Stimulated activated CD4-positive, alpha-beta T cell treated with anti-CD3 and anti-CD28 coated beads, Interleukin-1b, Interleukin-23, amount 100 ng/mL, for 1 hour (primary cell): ENCODE data around the gene BANP.

ENCODE experiments used
- DNase-seq, 2 donors: peaks; one replicate each; pipeline ENCODE4 v3.0.0-alpha.2; 2020; ENCODE audit warnings: low read depth in 2 of 2

BANP gene

GRCh38 chr16:87949071-87949744, 2.0 kb upstream of the BANP start:
- DNase-seq = no peak

DNA sequence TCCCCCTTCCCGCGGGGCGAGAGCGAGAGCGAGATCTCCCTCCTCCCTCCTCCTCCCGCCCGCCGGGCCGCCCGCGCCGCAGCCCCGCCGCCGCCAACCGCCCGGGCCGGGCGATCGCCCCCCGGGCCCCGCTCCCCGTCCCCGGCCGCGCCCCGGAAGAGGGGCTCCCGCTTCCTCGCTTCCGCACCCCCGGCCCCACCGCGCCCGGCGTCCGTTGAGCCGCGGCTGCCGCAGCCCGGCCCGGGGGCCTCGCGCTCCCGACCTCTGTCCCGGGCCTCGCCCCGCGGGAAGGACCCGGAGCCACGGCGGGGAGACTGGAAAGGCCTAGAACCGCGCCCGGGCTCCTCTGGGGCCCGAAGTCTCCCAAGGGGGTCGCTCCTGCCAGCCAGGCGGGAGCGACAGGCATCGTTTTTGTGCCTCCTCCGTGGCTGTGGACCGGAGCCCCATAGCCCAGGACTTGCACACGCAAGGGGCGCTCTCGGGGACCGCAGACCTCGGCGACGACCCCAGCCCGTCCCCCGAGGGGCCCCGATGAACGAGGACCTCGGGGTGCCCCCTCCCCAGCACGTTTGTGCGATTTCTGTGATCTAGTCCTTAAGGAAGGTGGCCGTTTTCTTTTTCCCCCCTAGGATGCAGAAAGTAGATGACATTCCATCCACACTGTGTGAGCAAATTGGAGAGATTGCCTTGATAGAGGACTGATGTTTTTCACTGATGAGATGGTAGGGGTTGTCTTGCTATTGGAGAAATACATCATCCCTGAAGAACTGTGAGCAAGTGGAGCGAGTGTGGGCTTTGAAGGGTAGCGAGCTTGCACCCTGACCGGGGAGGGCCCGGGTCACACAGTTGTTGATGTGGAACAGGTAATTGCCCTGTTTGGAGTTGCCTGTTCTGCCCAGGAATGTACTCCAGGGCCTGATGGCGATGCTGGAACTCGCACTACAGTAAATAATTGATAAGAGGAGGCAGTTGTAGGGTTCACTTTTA, 611 bp downstream of the BANP start:
- DNase-seq = peak in 1 of 2 donors; percentile 8

- DNase-seq = no peak
Observed at GRCh38 chr16:87952751-87953150, 1.5 kb downstream of the BANP start.

DNA sequence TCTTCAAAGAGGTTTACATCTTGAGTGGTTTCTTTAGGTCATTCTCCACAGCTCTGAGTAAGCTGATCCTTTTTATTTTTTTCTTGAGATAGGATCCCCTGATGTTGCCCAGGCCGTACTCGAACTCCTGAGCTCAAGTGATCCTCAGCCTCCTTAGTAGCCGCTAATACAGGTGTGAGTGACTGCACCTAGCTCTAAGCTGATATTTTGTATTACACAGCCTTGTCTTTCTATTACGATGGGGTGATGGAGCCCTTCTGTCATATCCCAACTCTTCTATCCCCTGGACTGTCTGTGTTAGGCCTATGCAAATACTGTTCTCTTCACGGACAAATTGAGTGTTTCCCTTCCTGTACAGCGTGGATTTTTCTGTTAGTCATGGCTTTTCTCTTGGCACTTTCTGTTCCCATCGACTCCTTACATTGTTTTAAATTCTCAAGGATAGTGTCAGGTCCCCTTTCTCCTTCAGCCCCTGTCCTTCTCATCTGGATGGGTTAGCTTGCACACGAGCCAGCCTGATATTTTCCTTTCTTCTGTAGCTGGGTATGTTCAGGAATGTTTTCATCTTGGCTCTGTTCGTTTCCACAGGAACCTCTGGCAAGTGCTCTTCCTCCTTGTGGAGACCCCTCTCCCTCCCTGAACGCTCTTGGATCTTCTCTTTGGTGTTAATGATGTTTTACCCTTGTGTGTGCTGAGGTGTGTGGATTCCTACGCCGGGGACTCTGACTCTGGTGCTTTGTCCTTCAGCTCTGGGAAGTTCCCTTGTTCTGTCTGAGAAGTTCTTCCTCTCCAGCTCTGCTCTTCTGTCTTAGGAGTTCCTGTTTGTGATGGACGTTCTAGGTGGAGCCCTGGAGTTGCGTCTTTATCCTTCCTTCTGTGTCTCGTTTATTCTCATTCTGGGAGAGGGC, 2.3 kb downstream of the BANP start:
- DNase-seq = no peak

- no peak for DNase-seq
Observed at GRCh38 chr16:87954361-87954760, 3.1 kb downstream of the BANP start.

DNA sequence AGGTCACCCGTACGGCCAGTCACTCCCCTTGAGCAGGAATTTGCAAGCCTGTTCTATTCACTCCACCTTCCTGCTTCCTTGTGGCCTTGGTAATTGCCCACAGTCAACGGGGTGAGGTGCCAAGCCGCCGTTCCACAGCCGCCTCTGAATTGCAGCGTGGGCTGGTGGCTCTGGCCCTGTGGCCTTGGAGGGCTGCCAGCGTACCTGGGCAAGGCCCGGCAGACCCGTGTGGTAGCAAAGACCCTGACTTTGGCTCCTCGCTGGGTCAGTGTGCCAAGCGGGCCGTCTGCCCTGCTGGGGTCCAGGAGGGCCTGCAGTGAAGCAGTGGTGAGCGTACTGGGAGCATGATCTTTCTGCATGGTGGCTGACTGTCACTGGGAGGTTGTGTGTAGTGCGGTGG, 3.6 kb downstream of the BANP start:
- no peak for DNase-seq

DNA sequence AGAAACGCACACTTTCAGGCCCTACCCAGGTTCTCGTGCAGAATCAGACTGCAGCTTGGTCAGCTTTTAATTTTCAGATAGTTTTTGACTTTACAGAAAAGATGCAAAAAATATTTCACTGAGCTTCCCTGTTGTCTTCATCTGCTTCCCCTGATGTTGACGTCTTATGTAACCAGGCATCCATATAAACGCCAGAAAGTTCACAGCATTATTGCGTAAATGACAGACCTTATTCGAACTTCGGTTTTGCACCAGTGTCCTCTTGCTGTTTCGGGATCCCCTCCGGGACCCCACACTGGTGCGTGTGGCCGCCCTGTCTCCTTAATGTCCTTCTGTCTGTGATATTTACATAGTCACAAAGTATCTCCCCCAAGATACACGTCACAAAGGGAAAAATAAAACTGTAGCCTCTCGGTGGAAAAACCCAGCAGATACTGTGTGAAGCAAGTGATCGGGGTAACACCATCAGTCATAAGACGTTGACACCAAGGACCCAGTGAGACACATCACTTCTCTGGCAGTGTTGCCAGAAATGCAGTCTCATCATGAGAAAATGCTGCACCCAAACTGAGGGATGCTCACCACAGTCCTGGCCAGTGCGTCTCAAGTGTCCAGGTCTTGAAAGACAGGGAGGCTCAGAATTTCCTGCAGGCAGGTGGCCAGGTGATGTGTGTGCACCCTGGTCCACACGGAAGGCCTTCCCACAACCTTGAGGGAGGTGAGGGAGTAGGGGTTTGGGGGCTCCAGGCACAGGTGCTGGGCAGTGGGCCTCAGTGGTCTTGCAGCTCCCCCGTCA, 4.3 kb downstream of the BANP start:
- no peak for DNase-seq

DNA sequence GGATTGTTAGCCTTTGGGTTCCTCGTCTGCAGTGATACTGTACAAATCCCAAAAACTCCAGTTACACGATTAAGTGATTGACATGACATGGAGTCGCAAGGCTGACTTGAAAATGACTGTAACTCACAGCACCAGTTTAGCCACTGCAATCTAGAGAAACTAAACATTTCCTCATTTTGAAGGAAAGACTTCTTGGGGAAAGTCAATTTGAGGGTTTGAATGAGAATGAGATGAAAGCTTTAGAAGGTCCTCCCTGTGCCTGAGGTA, 4.8 kb downstream of the BANP start:
- no peak for DNase-seq

DNA sequence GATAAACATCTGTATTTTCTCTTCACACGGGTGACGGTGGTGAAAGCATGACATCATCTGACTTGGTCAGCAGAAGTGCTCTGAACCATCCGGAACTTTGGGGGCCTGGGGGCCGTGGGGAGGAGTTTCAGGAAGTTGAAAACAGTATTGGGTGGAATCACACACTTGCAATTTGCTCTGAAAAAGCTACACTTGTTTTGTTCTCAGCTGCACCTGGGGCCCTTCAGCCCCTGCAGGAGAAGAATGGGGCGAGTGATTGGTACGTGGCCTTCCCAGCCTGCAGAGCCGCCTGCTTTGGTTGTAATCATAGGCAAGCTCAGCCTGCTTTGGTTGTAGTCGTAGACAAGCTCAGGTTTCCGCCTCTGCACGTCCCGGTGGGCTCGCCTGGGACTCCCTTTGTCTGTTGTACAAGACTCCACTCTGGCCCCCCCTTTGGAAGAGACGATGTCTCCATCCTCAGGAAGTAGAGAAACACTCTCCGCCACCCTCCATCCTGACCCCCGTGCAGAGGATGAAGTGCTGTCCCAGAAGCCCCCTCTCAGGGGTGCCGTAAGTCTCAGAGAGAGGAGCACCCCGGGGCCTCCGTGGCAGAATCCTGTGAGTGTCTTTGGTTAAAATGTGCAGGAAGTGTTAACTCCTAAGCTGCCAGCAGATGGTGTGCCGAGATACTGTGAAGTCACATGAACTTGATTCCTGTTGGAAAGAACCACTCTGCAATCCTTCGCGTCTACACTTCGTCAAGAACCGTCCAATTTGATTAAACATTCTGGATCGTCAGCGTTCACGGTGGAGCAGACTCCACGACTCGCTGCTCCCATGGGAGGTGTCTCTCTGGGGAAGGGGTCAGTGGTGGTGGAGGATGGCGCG, 5.4 kb downstream of the BANP start:
- DNase-seq = peak; percentile 24 to 30

DNA sequence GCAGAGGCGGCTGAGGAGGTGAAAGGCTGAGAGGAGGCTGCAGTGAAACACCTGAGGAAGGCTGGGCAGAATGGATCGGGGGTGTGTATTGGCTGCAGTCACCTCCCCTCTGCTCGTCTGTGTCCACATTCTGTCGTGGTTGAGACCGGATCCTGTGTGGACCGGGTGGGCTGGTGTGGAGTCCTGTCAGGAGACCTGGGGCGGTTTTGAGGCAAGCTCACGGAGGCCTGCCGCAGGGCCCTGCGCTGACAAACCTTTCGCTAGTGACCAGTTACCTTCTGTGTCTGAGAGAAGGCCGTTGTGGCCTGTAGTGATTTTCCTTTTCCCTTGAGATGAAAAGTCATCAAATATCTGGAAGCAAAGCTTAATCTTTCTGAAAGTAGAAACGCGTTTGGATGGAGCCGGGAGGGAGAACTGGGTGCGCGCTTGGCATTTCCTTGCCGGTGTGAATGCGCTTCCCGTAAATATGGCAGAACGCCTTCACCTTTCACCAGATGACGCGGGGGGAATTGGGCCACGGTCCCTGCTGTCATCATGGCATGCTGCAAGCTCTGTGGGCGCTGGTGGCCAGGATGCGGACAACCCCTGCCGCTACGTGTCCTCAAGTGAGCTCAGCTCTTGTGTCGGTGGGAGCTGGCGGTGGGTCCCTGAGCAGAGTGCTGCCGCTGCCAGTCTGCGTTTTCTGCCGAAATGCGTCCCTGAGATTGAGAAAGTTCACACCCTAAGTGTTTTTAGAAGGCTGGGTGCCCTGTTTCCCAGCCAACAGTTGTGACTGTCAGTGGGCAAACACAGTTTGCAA, 6.3 kb downstream of the BANP start:
- DNase-seq = no peak

- no peak for DNase-seq
Observed at GRCh38 chr16:87958632-87959031, 7.4 kb downstream of the BANP start.

GRCh38 chr16:87959391-87959990, 8.3 kb downstream of the BANP start:
- no peak for DNase-seq

DNA sequence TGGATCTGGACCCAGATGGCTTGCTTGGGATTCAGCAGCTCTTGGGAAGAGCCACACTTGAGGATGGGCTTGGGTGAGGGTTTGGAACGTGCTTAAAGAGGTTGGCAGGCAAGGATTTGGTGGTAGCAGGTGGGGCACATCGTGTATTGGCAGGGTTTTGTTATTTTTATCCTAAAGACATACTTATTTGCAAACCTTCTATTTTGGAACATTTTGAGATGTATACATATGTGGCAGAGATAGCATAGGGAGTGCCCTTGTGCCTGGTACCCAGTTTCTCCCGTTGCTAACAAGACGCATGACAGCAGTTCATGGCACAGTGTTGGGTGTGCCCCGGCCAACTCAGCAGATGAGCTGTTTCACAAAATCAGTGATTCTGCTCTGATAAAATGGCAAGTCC, 9.1 kb downstream of the BANP start:
- no peak for DNase-seq

DNA sequence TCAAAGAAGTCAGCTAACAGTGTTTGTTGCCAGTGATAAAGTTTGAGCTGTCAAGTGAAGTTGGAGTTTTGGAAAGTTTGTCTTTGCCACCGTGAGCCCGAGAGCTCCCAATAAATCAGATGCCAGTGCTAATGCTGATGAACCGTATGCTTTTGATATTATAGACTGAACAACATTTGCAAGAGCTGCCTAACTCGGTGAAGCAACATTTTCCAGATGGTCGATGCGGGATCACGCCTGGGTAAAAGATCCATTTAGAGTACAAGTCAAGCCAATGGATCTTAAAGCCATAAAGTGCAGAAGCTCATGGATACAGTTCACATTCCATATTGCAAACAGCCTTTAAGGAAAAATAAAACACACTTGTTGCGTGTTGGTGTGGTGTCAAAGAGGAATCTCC, 9.6 kb downstream of the BANP start:
- DNase-seq = no peak

GRCh38 chr16:87961623-87962022, 10.4 kb downstream of the BANP start:
- no peak for DNase-seq

DNA sequence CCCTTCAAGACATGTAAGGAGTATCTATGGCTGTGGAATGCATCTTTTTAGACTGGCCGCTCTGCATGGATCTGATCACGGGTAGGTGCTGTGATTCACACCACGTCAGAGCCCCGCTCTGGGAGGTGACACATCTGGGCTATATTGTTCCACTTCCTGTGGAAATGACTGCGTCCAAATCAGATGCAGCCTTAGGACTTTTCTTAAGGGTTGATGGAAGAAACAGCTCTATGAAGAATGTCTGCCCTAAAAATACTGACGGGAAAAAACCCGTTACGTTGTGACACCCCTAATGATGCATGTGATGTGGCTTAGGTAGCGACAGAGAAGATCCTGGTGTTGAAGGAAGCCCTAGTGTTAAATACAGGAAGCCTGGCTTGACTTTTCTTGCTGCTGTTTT, 12.2 kb downstream of the BANP start:
- DNase-seq = peak; percentile 24 to 41

DNA sequence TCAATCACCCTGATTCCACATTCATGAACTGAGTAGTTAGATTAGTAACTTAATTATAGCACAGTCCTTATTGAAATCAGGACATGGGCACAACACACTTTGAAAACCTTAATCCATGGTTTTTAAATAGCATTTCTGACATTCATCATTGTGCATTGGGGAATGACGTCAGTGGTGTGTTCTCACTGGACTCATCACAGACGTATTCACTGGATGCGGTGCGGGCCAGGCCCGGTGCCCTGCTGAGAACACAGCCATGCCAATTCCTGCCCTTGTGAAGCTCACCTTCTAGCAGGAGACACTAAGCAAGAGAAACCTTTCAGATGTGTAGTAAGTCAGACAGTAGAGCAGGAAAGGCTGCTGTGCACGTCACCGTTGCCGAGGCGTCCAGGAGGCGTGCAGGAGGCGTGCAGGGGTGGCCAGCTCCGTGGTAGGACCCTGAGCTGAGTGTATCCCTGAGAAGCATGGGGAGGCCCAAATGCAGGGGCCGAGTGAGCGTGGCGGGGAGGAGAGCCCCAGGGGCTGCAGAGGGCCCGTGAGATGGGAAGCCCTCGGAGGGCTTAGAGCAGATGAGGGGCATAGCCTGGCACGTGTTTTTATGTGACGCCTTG, 12.9 kb downstream of the BANP start:
- no peak for DNase-seq

GRCh38 chr16:87965417-87965816, 14.2 kb downstream of the BANP start:
- DNase-seq = no peak
